ENCODE measurements around the gene PTGDS. TPM values are rescaled to one million over a fixed set of nuclear protein-coding genes. Genes with fewer than 3 reads are reported as not detected.

PTGDS gene
- total RNA-seq, 1 donor from 2014 or later: not detected

GRCh38 chr9:137017791-137018497, 40.6 kb downstream of the PTGDS start:
- DNase-seq (ENCODE audit: low spot score): no peak
- no peaks in the 10 kb centered on the region for H3K9me3 Mint-ChIP-seq (ENCODE audit: unreplicated experiment)
- H3K4me3 Mint-ChIP-seq (ENCODE audit: unreplicated experiment): no peak overlapping the region
- H3K27me3 Mint-ChIP-seq (ENCODE audit: unreplicated experiment): peaks cover 4% of the 10 kb centered on the region
- no peaks in the 10 kb centered on the region for H3K4me1 Mint-ChIP-seq (ENCODE audit: unreplicated experiment)
- no peak for TF ChIP-seq CTCF (IDR thresholded peaks at IDR 0.05; ENCODE audit: unreplicated experiment)
- H3K27ac Mint-ChIP-seq (ENCODE audit: unreplicated experiment): no peak overlapping the region
- H3K36me3 Mint-ChIP-seq (ENCODE audit: low read depth, unreplicated experiment): no peaks in the 10 kb centered on the region

- DNase-seq (ENCODE audit: low spot score): no peak
- Mint-ChIP-seq H3K4me3 (ENCODE audit: unreplicated experiment) (no peak overlapping the region), H3K27me3 (ENCODE audit: unreplicated experiment) (peaks cover 5% of the 10 kb centered on the region), H3K4me1 (ENCODE audit: unreplicated experiment) (no peaks in the 10 kb centered on the region), H3K27ac (ENCODE audit: unreplicated experiment) (no peak overlapping the region), H3K36me3 (ENCODE audit: low read depth, unreplicated experiment) (no peaks in the 10 kb centered on the region), H3K9me3 (ENCODE audit: unreplicated experiment) (no peaks in the 10 kb centered on the region)
- TF ChIP-seq CTCF (IDR thresholded peaks at IDR 0.05; ENCODE audit: unreplicated experiment): no peak
Measured at GRCh38 chr9:137018761-137019559, 41.7 kb downstream of the PTGDS start.

GRCh38 chr9:137019891-137020683, 42.8 kb downstream of the PTGDS start:
- no peaks in the 10 kb centered on the region for H3K36me3 Mint-ChIP-seq (ENCODE audit: low read depth, unreplicated experiment)
- H3K27me3 Mint-ChIP-seq (ENCODE audit: unreplicated experiment): peaks cover 5% of the 10 kb centered on the region
- no peak overlapping the region for H3K4me3 Mint-ChIP-seq (ENCODE audit: unreplicated experiment)
- no peak for DNase-seq (ENCODE audit: low spot score)
- H3K27ac Mint-ChIP-seq (ENCODE audit: unreplicated experiment): no peak overlapping the region
- H3K9me3 Mint-ChIP-seq (ENCODE audit: unreplicated experiment): no peaks in the 10 kb centered on the region
- H3K4me1 Mint-ChIP-seq (ENCODE audit: unreplicated experiment): no peaks in the 10 kb centered on the region
- TF ChIP-seq CTCF (IDR thresholded peaks at IDR 0.05; ENCODE audit: unreplicated experiment): no peak

GRCh38 chr9:137020771-137021567, 43.7 kb downstream of the PTGDS start:
- H3K27me3 Mint-ChIP-seq (ENCODE audit: unreplicated experiment): peaks cover 5% of the 10 kb centered on the region
- H3K27ac Mint-ChIP-seq (ENCODE audit: unreplicated experiment): no peak overlapping the region
- DNase-seq (ENCODE audit: low spot score): no peak
- H3K4me3 Mint-ChIP-seq (ENCODE audit: unreplicated experiment): no peak overlapping the region
- no peaks in the 10 kb centered on the region for H3K36me3 Mint-ChIP-seq (ENCODE audit: low read depth, unreplicated experiment)
- no peaks in the 10 kb centered on the region for H3K4me1 Mint-ChIP-seq (ENCODE audit: unreplicated experiment)
- H3K9me3 Mint-ChIP-seq (ENCODE audit: unreplicated experiment): no peaks in the 10 kb centered on the region
- TF ChIP-seq CTCF (IDR thresholded peaks at IDR 0.05; ENCODE audit: unreplicated experiment): no peak
